ENCODE measurements around the gene ADSL.

DNA sequence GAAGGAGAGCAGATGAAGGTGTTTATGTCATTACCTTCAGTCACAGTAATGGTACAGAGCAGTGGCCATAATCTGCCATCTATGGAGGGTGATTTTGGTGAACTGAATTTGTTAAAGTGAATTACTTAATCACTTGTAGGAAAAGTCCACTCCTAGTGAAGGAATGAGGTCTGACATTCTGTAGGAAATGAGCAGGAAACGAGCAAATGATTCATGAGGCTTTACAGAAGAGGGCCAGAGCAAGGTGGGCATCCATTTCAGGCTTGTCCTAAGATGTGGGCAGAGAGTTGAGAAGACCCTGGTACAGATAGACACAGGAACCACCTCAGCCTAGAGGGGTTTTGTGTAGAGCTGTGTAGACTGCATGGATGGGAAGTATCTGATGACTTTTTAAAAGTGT lies 18.1 kb downstream of the ADSL start:
- TF ChIP-seq, protein P1, sequence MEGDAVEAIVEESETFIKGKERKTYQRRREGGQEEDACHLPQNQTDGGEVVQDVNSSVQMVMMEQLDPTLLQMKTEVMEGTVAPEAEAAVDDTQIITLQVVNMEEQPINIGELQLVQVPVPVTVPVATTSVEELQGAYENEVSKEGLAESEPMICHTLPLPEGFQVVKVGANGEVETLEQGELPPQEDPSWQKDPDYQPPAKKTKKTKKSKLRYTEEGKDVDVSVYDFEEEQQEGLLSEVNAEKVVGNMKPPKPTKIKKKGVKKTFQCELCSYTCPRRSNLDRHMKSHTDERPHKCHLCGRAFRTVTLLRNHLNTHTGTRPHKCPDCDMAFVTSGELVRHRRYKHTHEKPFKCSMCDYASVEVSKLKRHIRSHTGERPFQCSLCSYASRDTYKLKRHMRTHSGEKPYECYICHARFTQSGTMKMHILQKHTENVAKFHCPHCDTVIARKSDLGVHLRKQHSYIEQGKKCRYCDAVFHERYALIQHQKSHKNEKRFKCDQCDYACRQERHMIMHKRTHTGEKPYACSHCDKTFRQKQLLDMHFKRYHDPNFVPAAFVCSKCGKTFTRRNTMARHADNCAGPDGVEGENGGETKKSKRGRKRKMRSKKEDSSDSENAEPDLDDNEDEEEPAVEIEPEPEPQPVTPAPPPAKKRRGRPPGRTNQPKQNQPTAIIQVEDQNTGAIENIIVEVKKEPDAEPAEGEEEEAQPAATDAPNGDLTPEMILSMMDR (IDR thresholded peaks at IDR 0.05), result no peak
- no peak for TF ChIP-seq POLR2A (IDR thresholded peaks at IDR 0.05)

Measured in right lobe of liver (tissue), 4 donors.